GM21619 (cell line): Measurements from ENCODE around the gene LTO1.
"Not testable (repeated sequence)": the region's sequence is repeated elsewhere in the genome, so short reads cannot be mapped to it uniquely, and the experiment has no call there.

Experiments
- ATAC-seq: cut with Tn5 transposase; IDR thresholded peaks from one replicate; pipeline ENCODE4 v1.9.1; 2021; ENCODE audit not compliant: unreplicated experiment

LTO1 gene

GRCh38 chr11:69636512-69637197, 38.5 kb downstream of the LTO1 start:
- no peak for ATAC-seq

DNA sequence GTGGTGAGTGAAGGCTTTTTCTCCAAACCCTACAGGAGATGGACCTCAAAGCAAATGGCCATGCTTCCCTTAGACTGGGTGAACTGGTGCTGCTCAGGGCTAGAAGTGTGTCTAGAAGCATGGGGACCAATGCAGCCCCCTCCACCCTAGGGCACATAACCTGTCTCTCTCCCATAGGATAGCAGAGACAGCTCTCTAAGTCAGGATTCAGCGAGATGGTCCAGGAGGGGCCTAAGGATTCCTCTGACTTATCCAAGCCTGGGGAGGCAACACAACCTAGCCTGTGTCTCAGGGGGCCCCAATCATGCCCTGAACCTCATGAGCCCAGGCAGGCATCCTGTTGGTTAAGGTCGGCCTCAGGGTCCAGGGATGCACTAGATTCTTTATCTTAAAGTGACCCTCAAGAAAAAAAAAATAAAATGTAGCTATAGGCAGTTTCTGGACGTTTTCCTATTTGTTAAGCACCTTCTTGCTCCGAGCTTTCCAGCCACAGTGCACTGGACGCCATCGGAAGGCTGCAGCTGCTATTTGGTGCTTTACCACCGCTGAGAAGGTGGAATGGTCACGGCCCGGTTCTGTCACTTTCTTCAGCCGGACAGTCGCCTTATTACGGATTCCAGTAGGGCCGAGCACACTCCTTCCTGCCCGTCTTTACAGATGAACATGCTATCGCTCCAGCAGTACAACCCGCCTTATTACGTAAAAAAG, 39.2 kb downstream of the LTO1 start:
- ATAC-seq: no peak

DNA sequence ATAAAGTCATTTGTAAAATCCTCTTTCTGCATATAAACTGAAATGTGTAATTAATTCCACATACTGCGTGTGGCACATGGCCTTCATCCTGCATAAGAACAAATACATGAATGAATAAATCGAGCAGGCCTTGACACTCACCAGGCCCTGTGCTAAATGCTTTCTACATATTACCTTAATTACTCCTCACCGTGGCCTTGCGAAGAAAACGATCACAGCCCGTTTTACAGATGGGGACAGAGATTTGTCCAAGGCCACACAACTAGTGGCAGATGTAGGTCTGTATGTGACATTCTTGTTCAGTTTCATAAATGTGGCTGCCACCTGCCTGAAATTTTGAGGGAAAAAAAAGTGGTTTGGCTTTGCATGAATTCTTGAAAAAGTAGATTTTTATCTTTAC, 40.0 kb downstream of the LTO1 start:
- no peak for ATAC-seq

GRCh38 chr11:69634590-69634989, 40.6 kb downstream of the LTO1 start:
- no peak for ATAC-seq

DNA sequence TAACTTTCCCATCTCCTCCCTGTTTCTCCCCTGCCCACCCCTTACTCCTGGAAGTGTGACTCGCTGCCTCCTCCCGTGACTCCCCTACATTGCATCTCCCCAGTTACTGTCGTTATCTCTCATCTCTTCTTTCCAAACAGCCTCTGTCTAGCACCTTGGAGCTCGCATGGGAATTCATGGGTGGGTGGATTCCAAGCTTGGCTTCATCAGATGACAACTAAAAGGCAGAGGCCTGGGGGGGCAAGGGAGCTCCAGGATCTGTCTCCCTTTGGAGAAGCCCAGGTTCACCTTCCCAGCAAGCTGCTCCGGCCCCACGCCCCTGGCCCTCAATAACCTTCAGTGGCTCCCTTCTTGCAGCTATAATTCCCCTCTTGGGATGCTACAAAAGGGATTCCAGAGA, 41.1 kb downstream of the LTO1 start:
- ATAC-seq: no peak

DNA sequence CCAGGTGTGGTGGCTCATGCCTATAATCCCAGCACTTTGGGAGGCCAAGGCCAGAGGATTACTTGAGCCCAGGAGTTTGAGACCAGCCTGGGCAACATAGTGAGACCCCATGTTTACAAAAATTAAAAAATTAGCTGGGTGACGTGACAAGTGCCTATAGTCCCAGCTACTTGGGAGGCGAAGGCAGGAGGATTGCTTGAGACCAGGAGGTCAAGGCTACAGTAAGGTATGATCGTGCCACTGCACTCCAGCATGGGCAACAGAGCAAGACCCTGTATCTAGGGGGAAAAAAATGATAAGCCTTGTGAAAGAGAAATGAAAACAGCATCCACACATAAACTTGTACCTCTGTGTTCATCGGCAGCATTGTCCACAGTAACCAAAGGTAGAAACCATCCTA, 42.3 kb downstream of the LTO1 start:
- no peak for ATAC-seq

GRCh38 chr11:69630424-69630823, 44.7 kb downstream of the LTO1 start:
- ATAC-seq: no peak

DNA sequence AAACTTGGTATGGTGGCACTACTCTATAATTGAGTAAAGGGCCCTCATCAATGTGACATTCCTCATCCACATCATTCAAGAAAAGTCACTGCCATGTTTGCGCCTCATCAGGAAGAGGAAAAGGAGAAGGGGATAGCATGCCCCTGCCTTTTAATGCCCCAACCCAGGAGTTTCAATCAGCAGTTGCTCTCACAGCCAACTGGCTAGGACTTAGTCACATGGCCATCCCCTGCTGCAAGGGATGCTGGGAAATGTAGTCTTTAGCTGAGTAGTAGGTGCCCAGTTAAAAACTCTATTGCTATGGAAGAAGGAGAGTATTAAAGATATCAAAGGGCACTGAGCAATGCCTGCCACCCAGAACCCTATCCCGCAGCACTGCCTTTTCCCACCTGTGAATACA, 45.1 kb downstream of the LTO1 start:
- ATAC-seq: no peak

DNA sequence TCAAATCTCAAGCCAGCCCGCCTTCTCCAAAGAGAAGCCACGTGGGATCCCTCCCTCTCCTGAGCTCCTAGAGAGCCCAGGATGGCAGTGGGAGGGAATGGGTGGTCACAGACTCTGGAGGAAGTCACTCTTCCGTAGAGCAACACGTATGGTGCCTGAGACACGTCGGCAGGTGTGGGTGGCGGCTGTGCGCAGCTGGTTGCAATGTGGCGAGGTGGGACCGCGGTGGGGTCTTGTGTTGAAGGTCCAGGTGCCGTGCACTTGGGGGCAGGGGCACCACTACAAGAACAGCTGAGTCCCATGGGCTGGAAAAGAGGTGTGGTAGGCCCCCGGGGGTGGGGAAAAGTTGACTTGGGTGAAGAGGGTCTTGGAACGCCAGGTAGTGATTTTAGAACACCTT, 47.6 kb downstream of the LTO1 start:
- no peak for ATAC-seq

GRCh38 chr11:69625476-69625875, 49.7 kb downstream of the LTO1 start:
- ATAC-seq: no peak

GRCh38 chr11:69624293-69624692, 50.9 kb downstream of the LTO1 start:
- no peak for ATAC-seq

GRCh38 chr11:69622097-69622681, 53.0 kb downstream of the LTO1 start:
- not testable (repeated sequence) for ATAC-seq

DNA sequence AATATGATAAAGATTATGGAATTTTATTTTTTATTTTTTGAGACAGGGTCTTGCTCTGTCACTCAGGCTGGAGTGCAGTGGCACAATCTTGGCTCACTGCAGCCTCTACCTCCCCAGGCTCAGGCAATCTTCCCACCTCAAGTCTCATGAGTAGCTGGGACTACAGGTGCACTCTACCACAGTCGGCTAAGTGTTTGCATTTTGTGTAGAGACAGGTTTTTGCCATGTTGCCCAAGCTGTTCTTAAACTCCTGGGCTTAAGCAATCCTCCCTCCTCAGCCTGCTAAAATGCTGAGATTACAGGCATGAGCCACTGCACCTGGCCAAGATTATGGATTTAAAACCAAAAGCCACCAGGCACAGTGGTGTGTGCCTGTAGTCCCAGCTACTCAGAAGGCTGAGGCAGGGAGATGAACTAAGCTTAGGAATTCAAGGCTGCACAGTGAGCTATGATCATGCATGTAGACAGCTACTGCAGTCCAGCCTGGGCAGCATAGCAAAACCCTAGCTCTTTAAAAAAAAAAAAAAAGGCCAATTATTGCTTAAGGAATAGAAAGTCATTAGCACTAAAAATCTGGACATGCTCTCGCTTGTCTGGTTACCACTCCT, 54.4 kb downstream of the LTO1 start:
- ATAC-seq: no peak

GRCh38 chr11:69618237-69618636, 56.9 kb downstream of the LTO1 start:
- ATAC-seq: no peak

- no peak for ATAC-seq
Measured at GRCh38 chr11:69617682-69618081, 57.5 kb downstream of the LTO1 start.

DNA sequence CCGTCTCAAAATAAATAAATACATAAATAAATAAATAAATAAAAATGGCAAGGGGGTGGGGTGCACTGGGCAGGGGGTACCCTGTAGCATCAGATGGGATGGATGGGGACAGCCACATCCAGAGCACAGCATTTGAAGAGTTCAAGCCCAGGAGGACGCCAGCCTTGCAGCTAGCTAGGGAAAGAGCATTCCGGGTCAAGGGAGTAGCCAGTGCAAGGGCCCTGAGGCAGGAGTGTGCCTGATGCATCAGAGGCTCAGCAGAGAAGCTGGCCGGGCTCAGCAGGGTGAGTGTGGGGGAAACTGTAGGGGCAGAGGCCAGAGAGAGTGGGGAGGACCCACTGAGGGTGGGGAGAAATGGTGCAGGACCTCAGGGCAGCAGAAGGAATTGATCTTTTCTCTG, 57.9 kb downstream of the LTO1 start:
- ATAC-seq: no peak
